Right kidney (tissue), 1 donor: Measurements from ENCODE around the gene NR3C1.

Source experiments
- DNase-seq: peaks from one replicate; pipeline ENCODE4 v3.0.0-alpha.2; 2016

The NR3C1 gene

DNA sequence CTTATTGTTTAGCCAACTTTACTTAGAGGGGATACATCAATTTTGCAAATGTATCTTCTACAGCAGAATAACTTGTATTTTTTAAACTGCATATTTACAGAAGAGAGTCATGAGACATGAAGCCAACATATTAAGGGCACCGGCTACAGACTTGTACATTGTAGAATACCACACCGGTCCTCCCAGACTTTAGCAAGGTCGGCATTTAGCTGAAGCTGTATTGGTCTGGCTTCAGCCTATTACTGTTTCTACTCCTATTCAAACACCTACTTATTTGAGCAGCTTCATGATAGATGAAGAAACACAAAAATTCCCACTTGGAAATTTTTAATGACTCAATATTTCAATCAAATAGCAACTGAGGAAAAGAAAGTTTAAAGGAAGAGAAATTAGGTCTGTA is 33.0 kb downstream of the NR3C1 start:
- no peak for DNase-seq

GRCh38 chr5:143364061-143364460 is 39.4 kb downstream of the NR3C1 start:
- DNase-seq: no peak

GRCh38 chr5:143362664-143363227 is 40.7 kb downstream of the NR3C1 start:
- DNase-seq: no peak

DNA sequence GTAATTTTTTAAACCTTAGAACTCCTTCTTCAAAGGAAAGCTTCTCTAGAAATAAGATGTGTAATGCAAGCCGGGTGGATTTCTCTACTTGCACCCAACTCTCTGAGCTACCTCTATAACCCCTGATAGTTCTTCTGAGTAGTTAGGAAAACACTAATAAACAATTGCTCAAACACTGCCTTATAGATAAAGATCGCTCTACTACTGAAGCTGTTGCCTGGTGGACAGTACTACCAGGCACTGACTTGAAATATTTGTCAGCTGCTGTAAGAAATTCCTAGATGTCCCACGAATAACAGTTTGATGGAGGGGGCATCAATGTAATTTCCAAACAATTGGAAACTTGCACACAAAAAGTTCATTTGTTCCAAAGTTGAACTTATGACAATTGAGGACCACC is 42.0 kb downstream of the NR3C1 start:
- no peak for DNase-seq

- DNase-seq: no peak
These were observed 42.7 kb downstream of the NR3C1 start for GRCh38 chr5:143360755-143361154.

DNA sequence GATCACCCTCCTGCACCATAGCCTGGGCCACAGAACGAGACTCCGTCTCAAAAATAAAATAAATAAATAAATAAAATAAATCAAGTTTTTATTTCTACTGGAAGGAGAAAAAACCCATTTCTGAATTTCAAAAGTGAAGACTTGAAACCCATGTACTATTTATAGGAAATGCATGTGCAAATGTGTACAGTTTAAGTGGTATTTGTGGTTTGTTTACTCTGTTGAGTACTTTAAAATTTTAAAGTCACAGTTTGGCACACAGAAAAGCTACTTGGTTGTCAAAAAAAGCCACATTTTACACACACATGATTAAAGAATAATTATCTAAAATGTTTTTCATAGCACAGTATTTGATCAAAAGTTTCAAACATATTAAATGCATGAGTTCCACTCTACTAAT is 43.6 kb downstream of the NR3C1 start:
- DNase-seq: no peak

- DNase-seq: no peak
These were observed 46.5 kb downstream of the NR3C1 start for GRCh38 chr5:143356855-143357583.

DNA sequence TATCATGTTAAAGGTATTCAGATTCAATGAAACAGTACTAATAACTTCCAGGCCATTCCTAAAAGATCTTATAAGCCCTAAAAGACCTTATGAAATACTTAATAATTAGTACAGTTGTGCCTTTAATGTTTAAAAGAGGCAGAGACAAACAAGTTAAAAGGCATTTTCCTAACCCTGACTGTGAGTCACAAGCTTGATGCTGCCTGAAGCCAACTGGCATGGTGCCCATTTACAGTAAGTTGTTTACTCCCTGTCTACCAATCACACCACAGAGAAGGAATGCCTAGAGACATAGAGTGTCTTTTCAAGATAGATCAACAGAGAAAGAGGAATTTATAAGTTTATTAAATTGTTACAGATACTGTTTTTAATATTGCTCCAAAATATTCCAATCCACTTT is 47.8 kb downstream of the NR3C1 start:
- peak; percentile 15 for DNase-seq

DNA sequence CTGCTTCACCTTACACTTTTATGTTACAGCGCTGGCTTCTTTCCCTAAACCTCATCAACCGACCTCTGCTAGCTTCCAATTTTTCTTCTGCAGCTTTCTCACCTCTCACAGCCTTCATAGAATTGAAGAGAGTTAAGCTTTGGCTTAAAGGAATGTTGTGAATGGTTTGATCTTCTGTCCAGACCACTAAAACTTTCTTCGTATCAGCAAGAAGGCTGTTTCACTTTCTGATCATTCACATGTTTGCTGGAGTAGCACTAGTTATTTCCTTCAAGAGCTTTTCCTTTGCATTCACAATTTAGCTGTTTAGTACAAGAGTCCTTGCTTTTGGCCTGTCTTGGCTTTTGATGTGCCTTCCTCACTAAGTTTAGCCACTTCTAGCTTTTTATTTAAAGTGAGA is 49.5 kb downstream of the NR3C1 start:
- no peak for DNase-seq

DNA sequence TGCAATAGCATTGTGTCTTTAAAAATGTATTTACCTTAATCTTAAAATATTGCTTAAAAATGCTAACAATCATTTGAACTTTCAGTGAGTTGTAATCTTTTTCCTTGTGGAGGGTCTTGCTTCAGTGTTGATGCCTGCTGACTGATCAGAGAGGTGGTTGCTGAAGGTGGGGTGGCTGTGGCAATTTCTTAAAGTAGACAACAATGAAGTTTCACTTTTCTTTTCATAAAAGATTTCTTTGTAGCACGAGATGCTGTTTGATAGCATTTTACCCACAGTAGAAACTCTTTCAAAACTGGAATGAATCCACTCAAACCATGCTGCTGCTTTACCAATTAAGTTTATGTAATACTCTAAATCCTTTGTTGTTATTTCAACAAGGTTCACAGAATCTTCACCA is 50.8 kb downstream of the NR3C1 start:
- DNase-seq: no peak

GRCh38 chr5:143350751-143351602 is 52.5 kb downstream of the NR3C1 start:
- DNase-seq: no peak

- no peak for DNase-seq
These were observed 53.1 kb downstream of the NR3C1 start for GRCh38 chr5:143350341-143350740.

- DNase-seq: no peak
These were observed 54.3 kb downstream of the NR3C1 start for GRCh38 chr5:143349177-143349576.

DNA sequence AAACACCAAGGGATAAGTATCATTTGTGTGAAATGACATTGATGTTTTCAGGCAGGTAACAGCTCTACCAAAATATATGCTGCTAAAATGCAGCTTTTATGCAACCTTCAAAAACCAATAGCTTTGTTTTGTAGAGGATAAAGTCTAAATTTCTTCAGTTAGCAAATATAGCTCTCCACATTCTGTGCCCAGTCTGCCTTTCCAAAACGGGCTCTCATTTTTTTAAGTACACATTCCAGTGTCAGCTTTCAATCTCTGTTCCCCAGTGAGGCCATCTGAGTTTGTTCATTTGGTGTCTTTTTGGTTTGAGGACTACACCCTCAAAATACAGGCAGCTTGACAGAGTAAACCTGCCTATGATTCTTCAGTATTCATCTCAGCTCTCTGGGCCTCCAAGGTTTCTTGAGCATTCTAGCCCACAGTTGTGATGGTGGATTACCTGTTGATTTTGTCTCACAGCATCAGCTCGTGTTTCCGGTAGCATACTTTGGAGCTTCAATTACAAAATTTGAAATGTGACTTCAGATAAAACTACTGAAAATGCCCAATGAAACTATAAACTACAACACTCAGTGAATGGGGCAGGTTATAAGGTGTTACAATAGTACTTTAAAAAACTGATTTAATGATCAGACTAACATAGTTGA is 55.7 kb downstream of the NR3C1 start:
- no peak for DNase-seq

GRCh38 chr5:143347046-143347445 is 56.4 kb downstream of the NR3C1 start:
- DNase-seq: no peak

GRCh38 chr5:143345671-143346440 is 57.6 kb downstream of the NR3C1 start:
- DNase-seq: no peak

- no peak for DNase-seq
These were observed 60.4 kb downstream of the NR3C1 start for GRCh38 chr5:143343042-143343441.

GRCh38 chr5:143342607-143343006 is 60.9 kb downstream of the NR3C1 start:
- DNase-seq: no peak

DNA sequence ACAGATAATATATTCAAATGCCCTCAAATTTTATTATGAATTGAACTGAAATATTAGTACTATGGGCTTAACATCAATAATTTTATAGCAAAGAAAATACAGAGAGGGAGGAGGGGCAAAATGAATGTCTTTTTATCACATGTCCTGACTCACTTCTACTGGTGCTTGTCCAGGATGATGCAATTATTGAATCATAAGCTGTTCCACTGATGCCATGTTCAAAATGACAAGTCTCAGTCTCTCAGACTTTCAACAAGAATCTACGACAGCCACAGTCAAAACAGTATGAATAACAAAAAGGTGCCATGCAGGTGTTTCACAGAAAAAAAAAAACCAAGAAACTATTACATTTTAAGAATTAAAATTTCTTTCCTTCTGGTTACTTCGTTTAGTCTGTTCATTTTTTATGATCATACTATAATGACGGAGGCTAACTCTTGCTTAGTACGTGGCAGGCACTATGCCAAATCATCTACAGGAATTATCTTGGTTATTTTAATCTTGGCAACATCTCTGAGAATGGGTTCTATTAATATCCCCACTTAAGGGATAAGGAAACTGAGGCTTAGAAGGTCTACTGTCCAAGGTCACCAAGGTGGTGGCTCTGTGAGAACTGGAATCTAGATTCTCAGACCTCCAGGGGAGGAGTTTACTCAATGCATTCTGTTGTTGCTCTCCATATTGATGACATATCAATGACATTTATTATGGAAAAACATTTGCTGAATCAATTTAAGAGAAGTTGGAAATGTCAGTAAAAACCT is 61.5 kb downstream of the NR3C1 start:
- DNase-seq: no peak

GRCh38 chr5:143340891-143341685 is 62.4 kb downstream of the NR3C1 start:
- no peak for DNase-seq
